Right lung (tissue), 5 donors: ENCODE data around the gene PRELP. TPM values are rescaled to one million over a fixed set of nuclear protein-coding genes. Genes with fewer than 3 reads are reported as not detected.
"Not testable (repeated sequence)": the region's sequence is repeated elsewhere in the genome, so short reads cannot be mapped to it uniquely, and the experiment has no call there.

Source experiments
- DNase-seq, 2 donors: peaks; one replicate each; pipeline ENCODE4 v3.0.0-alpha.2; 2013
- polyA plus RNA-seq, 5 donors: library from polyadenylated mRNA; unstranded; fragments of 120-200 nt; gene quantifications; one replicate each; pipeline versions ENCODE4 v1.2.1 to v1.2.3, GENCODE V29; 2013; ENCODE audit warnings: inconsistent platforms in 1 of 5, low replicate concordance in 1 of 5; ENCODE audit not compliant: insufficient read length in 5 of 5, insufficient read depth in 1 of 5

The PRELP gene
- polyA plus RNA-seq, 5 donors = 1.2 to 3.7 (median 2.0) TPM

DNA sequence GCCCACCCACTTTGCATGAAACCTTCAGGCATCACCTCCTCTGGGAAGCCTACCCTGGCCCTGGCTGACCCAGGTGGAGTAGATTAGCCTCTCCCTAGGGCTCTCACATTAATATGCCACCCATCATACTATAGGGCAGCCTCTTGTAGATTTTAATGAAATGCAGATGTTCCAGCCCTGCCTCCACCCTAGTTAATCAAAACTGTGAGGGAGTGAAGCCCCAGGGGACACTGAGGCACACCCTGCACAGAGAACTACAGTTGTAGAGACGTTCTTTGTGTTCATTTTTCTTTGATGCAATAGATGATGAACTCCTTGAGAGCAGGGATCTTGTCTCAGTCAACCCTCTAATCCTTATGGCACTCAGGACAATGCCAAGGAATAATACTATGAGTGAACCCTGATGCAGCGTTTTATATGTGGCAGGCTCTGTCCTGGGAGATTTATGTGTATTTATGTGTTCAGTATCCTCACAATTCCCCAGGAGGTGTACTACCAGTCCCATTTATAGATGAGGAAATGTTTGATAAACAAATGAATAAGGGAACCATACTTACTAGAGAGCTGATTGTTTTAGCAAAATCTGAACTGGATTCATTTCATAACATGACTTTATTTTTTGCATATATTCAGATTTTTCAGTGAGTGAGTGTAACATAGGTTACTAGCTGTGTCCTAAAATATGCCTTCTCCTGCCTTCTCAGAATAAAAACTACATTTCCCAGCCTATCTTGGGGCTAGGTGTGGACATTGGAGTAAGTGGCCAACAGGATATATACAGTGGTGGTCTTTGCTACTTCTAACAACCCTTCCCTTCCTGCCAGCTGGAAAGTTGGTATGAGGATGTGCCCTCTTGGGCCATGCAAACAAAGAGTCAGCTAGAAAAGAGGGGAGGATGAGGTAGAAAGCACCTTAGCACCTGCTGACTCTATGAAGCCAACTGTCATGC lies 23.5 kb upstream of the PRELP start:
- no peak for DNase-seq

DNA sequence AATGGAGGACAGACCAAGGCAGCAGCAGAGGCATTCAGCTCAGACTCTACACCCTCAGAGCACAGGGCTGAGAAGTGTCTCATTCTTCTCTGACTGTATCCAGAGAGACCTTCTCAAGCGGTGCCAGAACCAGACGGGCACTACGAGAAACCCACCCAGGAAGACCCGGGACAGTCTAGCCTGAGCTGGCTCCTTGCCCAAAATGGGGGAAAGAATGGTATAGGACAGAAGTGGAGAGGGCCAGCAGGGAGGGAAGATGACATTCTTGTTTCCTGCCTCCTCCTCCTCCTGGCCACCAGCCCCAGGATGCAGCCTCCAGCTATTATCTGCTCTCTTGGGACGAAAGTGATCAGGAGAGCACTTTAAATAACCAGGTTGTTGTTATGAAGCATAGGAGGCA lies 22.6 kb upstream of the PRELP start:
- DNase-seq = no peak

DNA sequence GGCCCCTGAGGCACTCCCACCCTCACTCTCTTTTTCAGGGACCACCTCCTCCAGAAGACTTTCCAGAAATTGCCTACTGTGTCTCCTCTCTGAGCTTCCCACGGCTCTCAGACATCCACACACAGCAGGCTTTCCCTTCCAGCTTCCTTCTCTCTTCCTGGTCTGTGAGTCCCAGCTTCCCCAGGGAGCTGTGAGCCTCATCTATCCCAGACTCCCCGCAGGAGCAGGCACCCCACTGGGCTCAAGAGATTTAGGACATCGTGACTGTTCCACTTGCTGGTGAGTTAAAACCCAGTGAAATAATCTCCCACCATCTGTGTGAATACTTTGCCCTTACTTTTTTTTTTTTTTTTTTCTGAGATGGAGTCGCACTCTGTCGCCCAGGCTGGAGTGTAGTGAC lies 22.0 kb upstream of the PRELP start:
- no peak for DNase-seq

DNA sequence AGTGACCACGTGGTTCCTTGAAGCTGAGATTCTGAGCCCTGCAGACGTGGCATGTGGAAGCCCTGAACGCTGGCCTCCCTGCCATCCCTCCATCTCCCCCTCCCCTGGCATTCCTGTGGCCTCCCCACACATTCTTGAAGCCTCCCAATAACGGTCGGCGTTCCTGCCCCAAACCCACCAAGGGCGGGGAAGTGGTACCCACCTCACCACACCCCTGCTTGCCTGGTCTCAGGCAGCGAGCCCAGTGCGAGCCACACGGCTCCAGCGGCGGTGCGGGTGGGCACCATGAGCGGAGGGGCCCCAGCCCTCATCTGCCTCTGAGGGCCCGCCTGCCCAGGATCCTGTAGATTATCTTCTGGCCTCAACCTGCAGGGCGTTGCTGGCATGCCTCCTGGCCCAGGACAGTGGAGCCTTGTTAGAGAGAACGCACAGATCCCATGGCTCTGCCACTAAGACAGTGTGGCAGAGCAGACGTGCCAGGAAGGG lies 20.6 kb upstream of the PRELP start:
- DNase-seq = no peak

DNA sequence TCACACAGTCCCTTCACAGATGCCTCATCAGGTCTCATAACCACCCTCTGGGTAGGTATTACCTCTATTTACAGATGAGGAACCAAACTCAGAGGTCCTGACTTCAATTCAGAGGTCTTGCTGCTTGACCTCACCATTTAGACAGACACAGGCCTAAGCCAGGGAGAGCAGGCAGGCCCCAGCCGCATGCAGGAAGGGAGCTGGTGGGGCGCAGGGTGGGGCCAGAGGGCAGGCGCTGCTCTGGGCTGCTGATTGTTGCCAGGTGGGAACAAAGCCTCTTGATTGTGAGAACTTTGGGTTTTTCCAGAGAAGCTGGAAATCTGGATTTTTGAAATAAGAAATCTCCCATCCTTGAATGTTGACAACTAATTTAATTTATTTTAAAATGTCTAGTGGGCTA lies 19.9 kb upstream of the PRELP start:
- no peak for DNase-seq

DNA sequence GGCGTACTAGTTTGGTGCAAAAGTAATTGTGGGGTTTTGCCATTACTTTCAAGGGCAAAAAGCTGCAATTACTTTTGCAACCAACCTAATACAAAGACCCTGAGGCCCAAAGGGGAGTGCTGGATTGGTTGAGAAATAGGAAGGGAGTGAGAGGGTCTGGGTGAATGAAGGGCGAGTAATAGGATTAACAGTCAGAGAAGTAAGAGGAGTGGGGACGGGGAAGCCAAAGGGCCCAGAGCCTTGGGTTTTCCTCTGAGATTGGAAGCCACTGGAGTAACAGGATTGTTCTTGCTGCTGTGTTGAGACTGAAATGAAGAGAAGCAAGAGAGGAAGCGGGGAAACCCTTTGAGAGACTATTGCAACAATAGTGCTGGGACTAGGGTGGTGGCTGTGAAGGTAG lies 19.0 kb upstream of the PRELP start:
- DNase-seq = no peak

DNA sequence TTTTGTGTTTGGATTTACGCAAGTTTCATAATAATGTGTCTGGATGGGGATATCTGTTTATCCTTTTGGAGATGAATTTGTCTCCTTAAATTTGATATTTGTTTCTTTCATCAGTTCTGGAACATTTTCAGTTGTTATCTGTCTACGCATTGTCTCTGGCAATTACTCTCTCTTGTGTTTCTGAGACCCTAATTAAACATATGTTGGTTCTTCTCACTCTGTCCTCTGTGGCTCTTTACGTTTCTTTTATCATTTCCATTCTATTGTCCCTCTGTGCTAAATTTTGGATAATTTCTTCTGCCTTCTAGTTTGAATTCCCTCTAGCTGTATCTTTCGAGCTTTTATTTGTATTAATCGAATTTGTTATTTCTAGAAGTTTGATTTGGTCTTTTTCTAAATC lies 17.5 kb upstream of the PRELP start:
- DNase-seq = no peak

DNA sequence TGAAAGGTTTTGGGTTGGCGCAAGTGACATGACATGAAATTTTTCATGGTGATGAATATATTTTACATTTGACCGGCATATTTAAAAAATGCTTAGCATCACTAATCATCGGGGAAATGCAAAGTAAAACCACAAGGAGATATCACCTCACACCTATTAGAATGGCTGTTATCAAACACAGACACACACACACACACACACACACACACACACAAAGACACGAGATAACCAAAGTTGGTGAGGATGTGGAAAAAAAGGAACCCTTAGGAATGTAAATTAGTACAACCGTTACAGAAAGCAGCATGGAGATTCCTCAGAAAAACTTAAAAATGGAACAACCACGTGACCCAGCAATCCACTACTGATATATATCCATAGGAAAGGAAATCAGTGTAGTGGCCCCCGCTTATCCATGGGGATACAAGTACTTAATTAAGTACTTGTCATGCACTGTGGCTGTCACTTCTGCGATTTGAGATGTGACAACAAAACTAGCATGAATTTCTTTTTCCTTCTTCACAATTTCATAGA lies 15.9 kb upstream of the PRELP start:
- no peak for DNase-seq

DNA sequence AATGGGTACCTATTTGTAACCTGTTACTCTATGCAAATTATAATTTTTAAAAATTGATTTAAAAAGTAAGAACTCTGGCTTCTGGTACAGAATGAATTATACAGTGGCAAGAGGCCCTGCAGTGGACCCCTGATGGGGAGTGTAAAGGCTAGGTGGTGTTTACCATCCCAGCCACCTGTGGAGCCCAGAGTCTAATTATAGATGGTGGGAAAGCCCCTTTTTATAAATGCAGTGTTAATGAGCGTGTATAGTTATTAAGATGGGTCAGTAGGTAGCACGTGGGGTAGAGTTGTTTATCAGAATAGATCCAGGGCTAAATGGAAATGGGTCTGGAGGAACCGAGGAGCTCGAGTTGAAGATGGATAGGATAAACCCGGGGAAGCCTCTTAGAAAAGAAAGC lies 13.9 kb upstream of the PRELP start:
- DNase-seq = no peak

DNA sequence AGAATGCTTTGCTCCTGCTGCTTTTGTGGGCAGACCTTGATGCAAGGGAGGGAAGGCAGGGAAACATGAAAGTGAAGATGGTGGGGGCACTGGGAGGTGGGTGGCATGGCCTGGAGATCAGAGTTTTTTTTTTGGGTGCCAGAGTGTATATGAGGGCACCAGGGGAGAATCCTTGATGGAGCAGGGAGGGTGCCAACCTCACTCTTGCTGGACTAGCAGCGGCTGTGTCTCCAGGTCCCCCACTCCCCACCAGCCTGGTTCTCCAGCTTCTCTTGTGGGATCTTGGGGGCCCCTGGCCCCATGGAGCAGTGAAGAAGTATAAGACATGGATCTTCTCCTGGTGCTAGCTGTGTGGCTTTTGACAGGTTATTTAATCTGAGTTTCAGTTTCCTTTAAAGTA lies 13.5 kb upstream of the PRELP start:
- DNase-seq = no peak

DNA sequence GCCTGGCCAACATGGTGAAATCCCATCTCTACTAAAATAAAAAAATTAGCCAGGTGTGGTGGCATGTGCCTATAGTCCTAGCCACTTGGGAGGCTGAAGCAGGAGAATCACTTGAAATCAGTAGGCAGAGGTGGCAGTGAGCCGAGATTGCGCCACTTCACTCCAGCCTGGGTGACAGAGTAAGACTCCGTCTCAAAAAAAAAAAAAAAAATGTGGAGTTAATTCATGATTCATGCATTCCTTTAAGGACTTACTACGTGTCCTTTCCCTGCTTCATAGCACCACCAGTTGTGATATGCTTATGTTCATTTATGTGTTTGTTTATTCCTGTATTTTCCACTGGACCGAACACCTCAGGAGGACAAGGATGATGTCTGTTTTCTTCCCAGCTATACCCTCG lies 12.7 kb upstream of the PRELP start:
- DNase-seq = no peak

DNA sequence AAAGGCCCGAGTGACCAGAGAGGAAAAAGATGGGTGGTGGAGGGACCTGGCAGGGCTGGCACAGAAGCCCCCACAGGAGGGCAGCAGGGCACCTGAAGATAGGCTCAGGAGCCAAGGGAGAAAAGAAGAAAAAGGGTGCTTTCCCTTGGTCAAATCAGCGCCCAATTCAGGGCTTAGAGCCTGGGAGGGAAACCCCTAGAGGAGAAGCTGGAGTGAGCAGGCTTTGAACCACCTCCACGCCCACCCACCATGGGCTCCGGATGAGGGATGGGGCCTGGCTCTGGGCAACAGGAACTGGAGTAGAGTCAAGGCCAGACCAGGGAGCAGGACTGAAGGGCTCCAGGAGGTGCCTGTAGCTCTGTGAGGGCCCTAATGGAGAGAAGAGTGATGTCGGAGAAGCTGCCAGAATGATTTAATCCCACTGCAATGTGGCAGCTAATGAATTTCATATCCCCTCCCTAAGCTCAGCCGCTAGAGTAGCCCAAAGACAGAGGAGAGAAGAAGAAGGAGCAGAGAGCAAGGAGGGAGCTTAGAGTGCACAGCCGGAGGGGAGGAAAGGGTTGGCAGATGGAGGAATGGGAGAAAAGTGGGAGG lies 12.0 kb upstream of the PRELP start:
- peak in 1 of 2 donors; percentile 39 for DNase-seq

DNA sequence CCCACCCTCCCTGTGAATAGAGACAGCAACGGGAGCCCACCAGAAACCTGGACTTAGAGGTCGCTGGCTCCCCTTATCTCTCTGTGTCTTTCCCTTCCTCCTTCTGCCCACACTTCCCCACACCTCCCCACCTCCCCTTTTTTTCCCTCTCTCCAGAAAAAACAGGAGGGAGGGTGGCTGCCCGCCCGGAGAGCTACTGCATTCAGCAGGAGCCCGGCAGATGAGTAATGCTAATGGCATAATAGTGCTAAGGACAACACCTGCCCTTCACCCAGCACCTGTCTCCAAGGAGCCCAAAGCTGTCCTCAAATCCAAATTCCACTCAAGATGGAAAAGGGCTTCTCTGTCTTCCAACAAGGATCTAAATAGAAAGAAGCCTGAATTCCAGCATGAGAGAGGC lies 11.4 kb upstream of the PRELP start:
- DNase-seq = no peak

DNA sequence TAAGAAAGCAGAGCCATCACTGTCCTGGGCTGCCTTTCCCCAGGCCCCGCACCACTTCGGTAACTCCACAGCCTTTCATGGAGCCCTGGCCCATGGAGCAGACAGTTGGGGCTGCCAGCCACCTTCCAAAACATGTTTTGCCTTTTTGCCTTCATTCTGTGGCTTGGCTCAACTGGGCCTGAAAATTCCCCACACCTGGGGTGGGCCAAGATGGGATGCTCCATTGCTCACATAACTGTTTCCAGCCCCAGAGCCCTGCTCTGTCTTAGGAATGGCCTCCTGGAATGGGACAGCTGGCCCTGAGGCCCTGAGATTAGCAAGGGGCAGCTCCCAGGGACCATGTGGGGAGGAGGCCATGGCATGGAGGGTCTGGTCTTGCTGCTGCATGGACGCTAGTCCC lies 10.9 kb upstream of the PRELP start:
- DNase-seq = no peak

DNA sequence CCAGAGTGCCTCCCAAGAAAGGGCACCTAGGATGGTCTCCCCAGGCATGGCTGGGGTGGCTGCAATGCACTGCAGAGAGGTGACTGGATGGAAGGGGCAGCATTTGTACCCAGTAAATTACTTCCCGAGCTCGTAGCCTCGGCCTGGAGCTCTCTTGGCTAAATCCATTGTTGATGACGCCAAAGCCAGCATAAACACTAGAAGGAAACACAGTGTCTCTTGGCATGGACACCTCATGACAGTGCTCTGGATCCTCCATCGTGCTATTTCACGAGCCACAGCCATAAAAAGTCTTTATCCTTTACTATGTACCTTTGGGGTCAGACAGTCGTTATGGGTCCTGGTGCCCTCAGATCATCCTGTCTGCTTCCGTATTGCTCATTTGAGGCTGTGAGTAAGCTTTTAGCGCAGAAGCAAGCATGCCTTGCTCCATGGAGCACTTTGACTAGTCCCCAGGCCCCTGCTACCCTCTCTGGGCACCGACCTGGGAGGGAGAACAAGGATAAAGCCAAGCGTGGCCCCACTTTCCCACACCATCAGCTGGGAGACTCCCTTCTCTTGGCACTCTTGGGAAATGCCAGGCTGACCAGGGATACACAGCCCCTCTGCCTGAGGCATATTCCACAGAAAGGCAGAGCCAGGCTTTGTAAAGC lies 10.3 kb upstream of the PRELP start:
- no peak for DNase-seq

DNA sequence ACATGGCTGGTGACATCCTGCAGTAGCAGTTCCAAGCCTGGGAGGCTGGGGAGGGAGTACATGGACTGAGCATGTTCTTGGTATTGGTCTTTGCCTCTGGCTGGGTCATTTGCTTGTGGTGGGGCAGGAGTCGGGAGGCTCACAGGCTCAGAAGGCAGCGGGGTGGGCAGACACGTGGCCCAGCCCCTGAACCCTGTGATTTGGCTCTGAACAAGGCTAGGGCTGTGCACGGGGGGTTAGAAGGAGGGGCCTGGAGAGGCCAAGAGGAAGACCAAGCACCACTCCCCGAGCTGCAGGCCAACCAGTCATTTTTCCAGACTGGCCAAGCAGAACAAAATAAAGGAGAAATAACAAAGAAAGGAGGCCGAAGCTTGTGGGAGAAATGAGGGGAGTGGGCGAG lies 9.7 kb upstream of the PRELP start:
- DNase-seq = peak in 1 of 2 donors; percentile 52

DNA sequence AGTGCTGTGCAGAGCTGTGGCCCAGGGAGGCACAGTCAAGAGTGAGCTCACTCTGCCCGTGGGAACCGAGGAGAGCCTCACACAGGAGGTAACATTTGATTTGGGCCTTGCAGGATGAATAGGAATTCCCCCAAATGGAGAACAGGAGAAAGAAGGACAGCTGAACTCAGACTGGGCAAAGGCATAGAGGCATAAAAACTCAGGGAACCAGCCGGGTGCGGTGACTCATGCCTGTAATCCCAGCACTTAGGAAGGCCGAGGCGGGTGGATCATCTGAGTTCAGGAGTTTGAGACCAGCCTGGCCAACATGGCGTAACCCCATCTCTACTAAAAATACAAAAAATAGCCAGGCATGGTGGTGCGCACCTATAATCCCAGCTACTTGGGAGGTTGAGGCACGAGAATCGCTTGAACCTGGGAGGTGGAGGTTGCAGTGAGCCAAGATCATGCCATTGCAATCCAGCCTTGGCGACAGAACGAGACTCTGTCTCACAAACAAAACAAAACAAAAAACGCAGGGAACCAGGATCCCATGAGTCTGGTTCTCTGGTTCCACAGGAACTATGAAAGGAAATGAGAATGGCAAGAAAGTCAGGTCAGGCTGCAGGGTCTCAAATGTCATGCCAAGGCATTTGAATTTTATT lies 8.6 kb upstream of the PRELP start:
- not testable (repeated sequence) for DNase-seq

DNA sequence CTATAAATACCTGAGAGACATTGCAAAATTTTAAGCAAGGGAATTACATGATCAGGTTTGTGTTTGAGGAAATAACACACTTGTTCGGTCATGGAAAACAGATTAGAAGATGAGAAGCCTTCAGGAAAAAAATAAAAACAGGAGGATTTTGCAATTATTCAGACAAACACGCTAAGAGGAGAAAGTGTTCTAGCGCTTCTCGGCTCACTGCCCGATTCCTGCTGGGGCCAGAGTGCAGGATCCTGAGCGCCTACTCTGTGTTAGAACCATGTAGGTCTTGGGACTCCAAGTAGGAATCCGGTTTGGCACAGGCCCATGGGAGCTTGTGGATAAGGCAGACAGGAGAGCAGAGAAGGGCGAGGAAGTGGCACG lies 8.1 kb upstream of the PRELP start:
- peak in 1 of 2 donors; percentile 29 for DNase-seq

DNA sequence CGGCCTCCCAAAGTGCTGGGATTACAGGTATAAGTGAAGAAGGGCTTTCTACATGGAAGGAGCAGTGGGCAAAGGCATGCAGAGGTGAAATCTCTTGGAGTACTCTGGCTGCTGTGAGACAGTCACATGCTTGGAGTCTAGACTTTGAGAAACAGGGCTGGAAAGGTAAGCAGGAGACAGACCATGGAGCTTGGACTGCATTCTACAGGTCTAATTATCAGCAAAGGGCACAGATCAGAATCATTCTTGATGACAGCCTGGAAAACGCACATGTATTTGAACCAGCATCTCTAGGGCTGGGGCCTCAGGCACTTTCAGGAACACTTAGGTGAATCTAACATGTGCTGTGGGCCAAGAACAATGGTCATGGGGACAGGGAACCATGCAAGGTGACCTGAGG lies 7.3 kb upstream of the PRELP start:
- DNase-seq = no peak

DNA sequence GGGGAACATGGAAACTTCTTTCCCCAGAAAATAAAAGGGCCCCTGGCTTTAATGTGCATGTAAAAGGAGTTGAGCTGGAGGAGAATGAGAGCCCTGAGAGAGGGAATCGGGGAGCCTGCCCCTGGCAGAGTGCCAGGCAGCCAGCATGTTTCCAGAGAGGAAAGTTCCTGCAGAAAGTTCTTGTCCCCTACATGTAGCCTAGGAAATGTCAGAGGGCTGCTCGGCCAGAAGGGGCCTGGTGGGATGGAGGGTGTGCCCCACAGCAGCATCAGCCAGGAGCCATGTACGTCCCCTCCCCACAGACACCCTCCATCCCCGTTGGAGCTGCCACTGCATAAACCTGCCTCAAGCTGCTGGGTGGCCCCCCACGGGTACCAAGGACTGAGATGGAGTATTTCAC lies 5.4 kb upstream of the PRELP start:
- no peak for DNase-seq

DNA sequence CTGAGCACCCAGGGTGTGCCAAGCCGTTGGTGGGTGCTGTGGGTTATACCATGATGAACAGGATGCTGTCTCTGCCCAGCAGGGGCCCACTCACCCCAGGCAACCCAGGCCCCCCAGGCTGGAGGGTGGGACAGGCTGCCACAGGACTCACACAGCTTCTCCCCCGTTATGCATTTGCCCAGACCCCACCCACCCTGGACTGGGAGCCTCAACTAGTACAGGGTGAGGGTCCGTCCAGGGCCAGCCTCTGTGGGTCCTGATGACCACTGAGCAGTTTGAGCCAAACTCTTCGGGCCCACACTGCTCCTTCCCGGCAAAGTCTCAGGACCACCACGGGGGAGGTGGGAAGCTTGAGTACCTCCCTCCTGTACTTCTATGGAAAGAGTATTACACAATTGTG lies 3.8 kb upstream of the PRELP start:
- no peak for DNase-seq

DNA sequence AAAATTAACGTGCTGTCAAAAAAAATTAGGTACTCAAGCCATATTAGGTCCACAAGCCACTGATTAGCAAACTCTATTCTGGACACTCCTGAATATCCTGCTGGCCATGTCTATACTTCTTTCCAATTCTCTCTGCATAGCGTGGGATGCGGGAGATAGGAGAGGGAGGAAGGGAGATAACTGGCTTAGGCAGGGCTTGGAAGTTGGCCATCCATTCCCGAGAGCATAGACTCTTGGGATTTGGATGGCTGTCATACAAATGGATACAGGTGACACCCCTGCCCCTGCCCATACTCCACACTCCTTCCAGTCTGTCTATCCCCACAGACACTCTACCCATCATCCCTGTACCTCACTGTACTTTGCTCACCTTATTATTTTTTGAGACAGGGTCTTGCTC lies 2.3 kb upstream of the PRELP start:
- no peak for DNase-seq
